Measurements from ENCODE around the gene CGB7. TPM values are rescaled to one million over a fixed set of nuclear protein-coding genes. Genes with fewer than 3 reads are reported as not detected.

CGB7 gene
- total and polyA plus RNA-seq, 9 of the 15 experiments (the other 6 are each of a cell fraction or from before 2014, with no cell fraction given): not detected

DNA sequence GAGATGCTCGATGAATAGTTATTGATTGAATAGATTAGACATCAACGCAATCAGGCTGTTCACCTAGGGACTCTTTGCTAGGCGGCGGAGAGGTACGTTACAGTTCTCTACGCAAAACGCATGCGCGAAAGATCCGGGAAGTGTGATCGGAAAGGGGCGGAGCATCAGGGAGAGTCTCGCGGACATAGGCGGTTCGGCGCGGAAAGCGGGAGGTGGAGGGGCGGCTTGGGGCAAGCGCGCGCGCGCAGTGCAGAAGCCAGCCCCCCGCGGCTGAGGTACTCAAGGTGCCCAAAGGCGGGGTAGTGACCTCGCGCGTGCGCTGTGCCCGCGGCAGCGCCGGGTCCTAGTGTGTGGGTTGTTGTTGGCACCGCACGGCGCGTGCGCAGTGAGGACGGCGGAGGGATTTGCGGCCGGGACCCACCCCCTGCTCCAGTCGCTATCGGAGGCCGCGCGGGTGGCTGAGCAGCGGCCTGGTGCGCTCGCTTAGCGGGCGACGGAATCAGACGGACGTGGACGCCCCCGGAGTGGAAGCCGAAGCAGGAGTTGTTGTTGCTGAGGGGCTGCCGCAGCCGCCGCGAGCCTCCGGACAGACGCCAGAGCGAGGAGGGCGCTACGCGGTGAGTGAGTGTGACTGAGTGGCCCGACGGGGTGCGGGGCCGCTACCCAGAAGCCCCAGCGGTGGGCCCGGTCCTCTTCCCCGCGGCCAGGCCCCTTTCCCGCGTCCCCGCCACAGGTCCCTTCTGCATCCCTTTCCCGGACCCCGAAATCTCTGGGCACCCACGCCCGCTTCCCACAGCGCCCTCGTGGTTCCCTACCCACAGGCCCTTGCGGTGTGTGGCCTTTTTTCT lies 27.7 kb upstream of the CGB7 start, which contains the start of gene SNRNP70 (continued):
- TF ChIP-seq KDM4B (IDR thresholded peaks at IDR 0.05; ENCODE audit: borderline replicate concordance in 2 of 2, low read depth in 1 of 2) (peak in 1 of 2 experiments; percentile 78; a peak in 1 of 4 replicates), ZNF384 (IDR thresholded peaks at IDR 0.05; ENCODE audit: low read depth, low read length) (no peak), FOXJ3 (CRISPR knock-in tag; IDR thresholded peaks at IDR 0.05) (no peak), ZNF696 (CRISPR knock-in tag; conservative IDR thresholded peaks at IDR 0.05) (no peak), ZNF551 (CRISPR knock-in tag; IDR thresholded peaks at IDR 0.05) (no peak), CBX1 (IDR thresholded peaks at IDR 0.05; ENCODE audit: low read depth) (peak; percentile 83), HDAC6 (IDR thresholded peaks at IDR 0.05; ENCODE audit: low read depth, low read length) (no peak), NFIX (CRISPR knock-in tag; IDR thresholded peaks at IDR 0.05; ENCODE audit: low read depth) (peak; percentile 51; the same call in 1 of the 2 replicates), ZNF583 (CRISPR knock-in tag; IDR thresholded peaks at IDR 0.05) (peak; percentile 60; the same call in 1 of the 2 replicates), HSF4 (CRISPR knock-in tag; IDR thresholded peaks at IDR 0.05; ENCODE audit: borderline replicate concordance) (0 out of 2 replicates have a peak, but pooled peaks have one; percentile 31), CCAR2 (IDR thresholded peaks at IDR 0.05; ENCODE audit: low read depth, low read length) (no peak), RBM22 (IDR thresholded peaks at IDR 0.05; ENCODE audit: low read depth, low read length, poor library complexity, severe bottlenecking) (no peak), TRIM28 (IDR thresholded peaks at IDR 0.05) (0 out of 2 replicates have a peak, but pooled peaks have one; percentile 10), YY1 (IDR thresholded peaks at IDR 0.05; ENCODE audit: borderline replicate concordance in 1 of 3, control insufficient read depth in 1 of 3, extremely low read depth in 1 of 3, insufficient read depth in 3 of 3, insufficient read length in 1 of 3, insufficient replicate concordance in 2 of 3, low read depth in 1 of 3, low read length in 2 of 3) (no peak), ZNF184 (CRISPR knock-in tag; IDR thresholded peaks at IDR 0.05) (no peak), XRCC4 (IDR thresholded peaks at IDR 0.05; ENCODE audit: extremely low read depth, insufficient read depth, insufficient read length) (no peak), CTBP1 (IDR thresholded peaks at IDR 0.05; ENCODE audit: borderline replicate concordance) (peak; percentile 76), HNRNPLL (IDR thresholded peaks at IDR 0.05; ENCODE audit: low read depth, low read length, poor library complexity, severe bottlenecking) (peak; percentile 73)
- TF ChIP-seq, protein P1, sequence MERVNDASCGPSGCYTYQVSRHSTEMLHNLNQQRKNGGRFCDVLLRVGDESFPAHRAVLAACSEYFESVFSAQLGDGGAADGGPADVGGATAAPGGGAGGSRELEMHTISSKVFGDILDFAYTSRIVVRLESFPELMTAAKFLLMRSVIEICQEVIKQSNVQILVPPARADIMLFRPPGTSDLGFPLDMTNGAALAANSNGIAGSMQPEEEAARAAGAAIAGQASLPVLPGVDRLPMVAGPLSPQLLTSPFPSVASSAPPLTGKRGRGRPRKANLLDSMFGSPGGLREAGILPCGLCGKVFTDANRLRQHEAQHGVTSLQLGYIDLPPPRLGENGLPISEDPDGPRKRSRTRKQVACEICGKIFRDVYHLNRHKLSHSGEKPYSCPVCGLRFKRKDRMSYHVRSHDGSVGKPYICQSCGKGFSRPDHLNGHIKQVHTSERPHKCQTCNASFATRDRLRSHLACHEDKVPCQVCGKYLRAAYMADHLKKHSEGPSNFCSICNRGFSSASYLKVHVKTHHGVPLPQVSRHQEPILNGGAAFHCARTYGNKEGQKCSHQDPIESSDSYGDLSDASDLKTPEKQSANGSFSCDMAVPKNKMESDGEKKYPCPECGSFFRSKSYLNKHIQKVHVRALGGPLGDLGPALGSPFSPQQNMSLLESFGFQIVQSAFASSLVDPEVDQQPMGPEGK (CRISPR knock-in tag; IDR thresholded peaks at IDR 0.05; ENCODE audit: borderline replicate concordance): no peak
- TF ChIP-seq, protein P2, sequence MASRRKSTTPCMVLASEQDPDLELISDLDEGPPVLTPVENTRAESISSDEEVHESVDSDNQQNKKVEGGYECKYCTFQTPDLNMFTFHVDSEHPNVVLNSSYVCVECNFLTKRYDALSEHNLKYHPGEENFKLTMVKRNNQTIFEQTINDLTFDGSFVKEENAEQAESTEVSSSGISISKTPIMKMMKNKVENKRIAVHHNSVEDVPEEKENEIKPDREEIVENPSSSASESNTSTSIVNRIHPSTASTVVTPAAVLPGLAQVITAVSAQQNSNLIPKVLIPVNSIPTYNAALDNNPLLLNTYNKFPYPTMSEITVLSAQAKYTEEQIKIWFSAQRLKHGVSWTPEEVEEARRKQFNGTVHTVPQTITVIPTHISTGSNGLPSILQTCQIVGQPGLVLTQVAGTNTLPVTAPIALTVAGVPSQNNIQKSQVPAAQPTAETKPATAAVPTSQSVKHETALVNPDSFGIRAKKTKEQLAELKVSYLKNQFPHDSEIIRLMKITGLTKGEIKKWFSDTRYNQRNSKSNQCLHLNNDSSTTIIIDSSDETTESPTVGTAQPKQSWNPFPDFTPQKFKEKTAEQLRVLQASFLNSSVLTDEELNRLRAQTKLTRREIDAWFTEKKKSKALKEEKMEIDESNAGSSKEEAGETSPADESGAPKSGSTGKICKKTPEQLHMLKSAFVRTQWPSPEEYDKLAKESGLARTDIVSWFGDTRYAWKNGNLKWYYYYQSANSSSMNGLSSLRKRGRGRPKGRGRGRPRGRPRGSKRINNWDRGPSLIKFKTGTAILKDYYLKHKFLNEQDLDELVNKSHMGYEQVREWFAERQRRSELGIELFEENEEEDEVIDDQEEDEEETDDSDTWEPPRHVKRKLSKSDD (conservative IDR thresholded peaks at IDR 0.05; ENCODE audit: low read length): no peak
- TF ChIP-seq, protein P3, sequence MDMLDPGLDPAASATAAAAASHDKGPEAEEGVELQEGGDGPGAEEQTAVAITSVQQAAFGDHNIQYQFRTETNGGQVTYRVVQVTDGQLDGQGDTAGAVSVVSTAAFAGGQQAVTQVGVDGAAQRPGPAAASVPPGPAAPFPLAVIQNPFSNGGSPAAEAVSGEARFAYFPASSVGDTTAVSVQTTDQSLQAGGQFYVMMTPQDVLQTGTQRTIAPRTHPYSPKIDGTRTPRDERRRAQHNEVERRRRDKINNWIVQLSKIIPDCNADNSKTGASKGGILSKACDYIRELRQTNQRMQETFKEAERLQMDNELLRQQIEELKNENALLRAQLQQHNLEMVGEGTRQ (CRISPR knock-in tag; IDR thresholded peaks at IDR 0.05): no peak
